ENCODE data around the gene SGK1.

DNA sequence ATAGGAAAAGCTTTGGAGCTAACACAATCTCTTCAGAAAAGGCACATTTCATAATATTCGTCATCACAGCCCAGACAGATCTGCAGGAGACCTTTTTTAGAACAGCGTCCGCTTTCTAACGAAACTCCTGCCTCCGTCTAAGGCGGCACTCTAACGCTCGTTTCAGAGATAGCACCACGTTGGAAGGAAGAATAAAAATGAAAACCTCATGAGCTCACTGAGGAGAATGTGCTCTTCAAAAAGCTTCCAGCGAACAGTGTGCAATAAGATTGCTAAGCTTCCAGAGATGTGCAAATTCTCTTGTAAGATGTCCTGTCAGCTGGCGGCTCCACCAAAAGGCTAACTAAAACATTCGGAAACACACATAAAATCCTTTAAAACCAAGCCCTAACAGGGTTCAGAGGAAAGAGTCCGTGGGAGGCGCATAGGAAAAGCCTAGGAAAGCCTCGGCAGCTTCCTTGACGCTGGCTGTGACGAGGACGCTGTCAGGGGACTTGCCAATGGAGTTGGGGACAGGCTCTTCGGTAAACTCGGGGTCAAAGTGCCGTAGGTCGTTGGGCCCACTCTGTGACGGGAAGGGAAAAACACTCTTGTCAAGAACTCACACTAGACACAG, 147.9 kb downstream of the SGK1 start:
- TF ChIP-seq, protein P1, sequence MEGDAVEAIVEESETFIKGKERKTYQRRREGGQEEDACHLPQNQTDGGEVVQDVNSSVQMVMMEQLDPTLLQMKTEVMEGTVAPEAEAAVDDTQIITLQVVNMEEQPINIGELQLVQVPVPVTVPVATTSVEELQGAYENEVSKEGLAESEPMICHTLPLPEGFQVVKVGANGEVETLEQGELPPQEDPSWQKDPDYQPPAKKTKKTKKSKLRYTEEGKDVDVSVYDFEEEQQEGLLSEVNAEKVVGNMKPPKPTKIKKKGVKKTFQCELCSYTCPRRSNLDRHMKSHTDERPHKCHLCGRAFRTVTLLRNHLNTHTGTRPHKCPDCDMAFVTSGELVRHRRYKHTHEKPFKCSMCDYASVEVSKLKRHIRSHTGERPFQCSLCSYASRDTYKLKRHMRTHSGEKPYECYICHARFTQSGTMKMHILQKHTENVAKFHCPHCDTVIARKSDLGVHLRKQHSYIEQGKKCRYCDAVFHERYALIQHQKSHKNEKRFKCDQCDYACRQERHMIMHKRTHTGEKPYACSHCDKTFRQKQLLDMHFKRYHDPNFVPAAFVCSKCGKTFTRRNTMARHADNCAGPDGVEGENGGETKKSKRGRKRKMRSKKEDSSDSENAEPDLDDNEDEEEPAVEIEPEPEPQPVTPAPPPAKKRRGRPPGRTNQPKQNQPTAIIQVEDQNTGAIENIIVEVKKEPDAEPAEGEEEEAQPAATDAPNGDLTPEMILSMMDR (IDR thresholded peaks at IDR 0.05; ENCODE audit: poor library complexity) = no peak
- no peak for TF ChIP-seq EZH2 (IDR thresholded peaks at IDR 0.05; ENCODE audit: borderline replicate concordance)

Data from hepatocyte (in vitro differentiated cells).